Measurements from ENCODE around the gene NLRP14. TPM values are rescaled to one million over a fixed set of nuclear protein-coding genes. Genes with fewer than 3 reads are reported as not detected.

NLRP14 gene
- total and polyA plus RNA-seq, 9 of the 15 experiments (the other 6 are each of a cell fraction or from before 2014, with no cell fraction given), result 0.27 to 1.2 (median 0.54) TPM

GRCh38 chr11:7020183-7020917, at the start of gene NLRP14, which contains the start of gene ZNF214 (continued):
- no peak for TF ChIP-seq PCBP2 (IDR thresholded peaks at IDR 0.05; ENCODE audit: low read depth, low read length, poor library complexity, severe bottlenecking)
- TF ChIP-seq, protein P1, sequence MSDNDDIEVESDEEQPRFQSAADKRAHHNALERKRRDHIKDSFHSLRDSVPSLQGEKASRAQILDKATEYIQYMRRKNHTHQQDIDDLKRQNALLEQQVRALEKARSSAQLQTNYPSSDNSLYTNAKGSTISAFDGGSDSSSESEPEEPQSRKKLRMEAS (CRISPR knock-in tag; IDR thresholded peaks at IDR 0.05), result no peak
- no peak for TF ChIP-seq ZNF12 (CRISPR knock-in tag; IDR thresholded peaks at IDR 0.05)
- no peak for TF ChIP-seq ZNF398 (CRISPR knock-in tag; IDR thresholded peaks at IDR 0.05)
- TF ChIP-seq, protein P2, sequence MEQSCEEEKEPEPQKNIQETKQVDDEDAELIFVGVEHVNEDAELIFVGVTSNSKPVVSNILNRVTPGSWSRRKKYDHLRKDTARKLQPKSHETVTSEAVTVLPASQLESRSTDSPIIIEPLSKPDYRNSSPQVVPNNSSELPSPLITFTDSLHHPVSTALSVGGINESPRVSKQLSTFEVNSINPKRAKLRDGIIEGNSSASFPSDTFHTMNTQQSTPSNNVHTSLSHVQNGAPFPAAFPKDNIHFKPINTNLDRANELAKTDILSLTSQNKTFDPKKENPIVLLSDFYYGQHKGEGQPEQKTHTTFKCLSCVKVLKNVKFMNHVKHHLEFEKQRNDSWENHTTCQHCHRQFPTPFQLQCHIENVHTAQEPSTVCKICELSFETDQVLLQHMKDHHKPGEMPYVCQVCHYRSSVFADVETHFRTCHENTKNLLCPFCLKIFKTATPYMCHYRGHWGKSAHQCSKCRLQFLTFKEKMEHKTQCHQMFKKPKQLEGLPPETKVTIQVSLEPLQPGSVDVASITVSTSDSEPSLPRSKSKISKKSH (CRISPR knock-in tag; IDR thresholded peaks at IDR 0.05), result no peak
- no peak for TF ChIP-seq THRAP3 (IDR thresholded peaks at IDR 0.05; ENCODE audit: borderline replicate concordance)
- TF ChIP-seq ZNF133 (CRISPR knock-in tag; IDR thresholded peaks at IDR 0.05), result no peak
- TF ChIP-seq, protein P3, sequence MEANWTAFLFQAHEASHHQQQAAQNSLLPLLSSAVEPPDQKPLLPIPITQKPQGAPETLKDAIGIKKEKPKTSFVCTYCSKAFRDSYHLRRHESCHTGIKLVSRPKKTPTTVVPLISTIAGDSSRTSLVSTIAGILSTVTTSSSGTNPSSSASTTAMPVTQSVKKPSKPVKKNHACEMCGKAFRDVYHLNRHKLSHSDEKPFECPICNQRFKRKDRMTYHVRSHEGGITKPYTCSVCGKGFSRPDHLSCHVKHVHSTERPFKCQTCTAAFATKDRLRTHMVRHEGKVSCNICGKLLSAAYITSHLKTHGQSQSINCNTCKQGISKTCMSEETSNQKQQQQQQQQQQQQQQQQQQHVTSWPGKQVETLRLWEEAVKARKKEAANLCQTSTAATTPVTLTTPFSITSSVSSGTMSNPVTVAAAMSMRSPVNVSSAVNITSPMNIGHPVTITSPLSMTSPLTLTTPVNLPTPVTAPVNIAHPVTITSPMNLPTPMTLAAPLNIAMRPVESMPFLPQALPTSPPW (CRISPR knock-in tag; IDR thresholded peaks at IDR 0.05), result peak; percentile 40; the same call in 1 of the 2 replicates
- TF ChIP-seq SAFB (IDR thresholded peaks at IDR 0.05; ENCODE audit: borderline replicate concordance, low read depth, low read length), result no peak
- TF ChIP-seq NFIX (CRISPR knock-in tag; IDR thresholded peaks at IDR 0.05; ENCODE audit: low read depth), result no peak
- no peak for TF ChIP-seq RFX5 (IDR thresholded peaks at IDR 0.05; ENCODE audit: low read depth, low read length)
- no peak for TF ChIP-seq ZNF143 (CRISPR knock-in tag; IDR thresholded peaks at IDR 0.05)
- TF ChIP-seq, protein P4, sequence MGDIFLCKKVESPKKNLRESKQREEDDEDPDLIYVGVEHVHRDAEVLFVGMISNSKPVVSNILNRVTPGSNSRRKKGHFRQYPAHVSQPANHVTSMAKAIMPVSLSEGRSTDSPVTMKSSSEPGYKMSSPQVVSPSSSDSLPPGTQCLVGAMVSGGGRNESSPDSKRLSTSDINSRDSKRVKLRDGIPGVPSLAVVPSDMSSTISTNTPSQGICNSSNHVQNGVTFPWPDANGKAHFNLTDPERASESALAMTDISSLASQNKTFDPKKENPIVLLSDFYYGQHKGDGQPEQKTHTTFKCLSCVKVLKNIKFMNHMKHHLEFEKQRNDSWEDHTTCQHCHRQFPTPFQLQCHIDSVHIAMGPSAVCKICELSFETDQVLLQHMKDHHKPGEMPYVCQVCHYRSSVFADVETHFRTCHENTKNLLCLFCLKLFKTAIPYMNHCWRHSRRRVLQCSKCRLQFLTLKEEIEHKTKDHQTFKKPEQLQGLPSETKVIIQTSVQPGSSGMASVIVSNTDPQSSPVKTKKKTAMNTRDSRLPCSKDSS (IDR thresholded peaks at IDR 0.05; ENCODE audit: low read depth, partially characterized antibody), result no peak
- TF ChIP-seq, protein P5, sequence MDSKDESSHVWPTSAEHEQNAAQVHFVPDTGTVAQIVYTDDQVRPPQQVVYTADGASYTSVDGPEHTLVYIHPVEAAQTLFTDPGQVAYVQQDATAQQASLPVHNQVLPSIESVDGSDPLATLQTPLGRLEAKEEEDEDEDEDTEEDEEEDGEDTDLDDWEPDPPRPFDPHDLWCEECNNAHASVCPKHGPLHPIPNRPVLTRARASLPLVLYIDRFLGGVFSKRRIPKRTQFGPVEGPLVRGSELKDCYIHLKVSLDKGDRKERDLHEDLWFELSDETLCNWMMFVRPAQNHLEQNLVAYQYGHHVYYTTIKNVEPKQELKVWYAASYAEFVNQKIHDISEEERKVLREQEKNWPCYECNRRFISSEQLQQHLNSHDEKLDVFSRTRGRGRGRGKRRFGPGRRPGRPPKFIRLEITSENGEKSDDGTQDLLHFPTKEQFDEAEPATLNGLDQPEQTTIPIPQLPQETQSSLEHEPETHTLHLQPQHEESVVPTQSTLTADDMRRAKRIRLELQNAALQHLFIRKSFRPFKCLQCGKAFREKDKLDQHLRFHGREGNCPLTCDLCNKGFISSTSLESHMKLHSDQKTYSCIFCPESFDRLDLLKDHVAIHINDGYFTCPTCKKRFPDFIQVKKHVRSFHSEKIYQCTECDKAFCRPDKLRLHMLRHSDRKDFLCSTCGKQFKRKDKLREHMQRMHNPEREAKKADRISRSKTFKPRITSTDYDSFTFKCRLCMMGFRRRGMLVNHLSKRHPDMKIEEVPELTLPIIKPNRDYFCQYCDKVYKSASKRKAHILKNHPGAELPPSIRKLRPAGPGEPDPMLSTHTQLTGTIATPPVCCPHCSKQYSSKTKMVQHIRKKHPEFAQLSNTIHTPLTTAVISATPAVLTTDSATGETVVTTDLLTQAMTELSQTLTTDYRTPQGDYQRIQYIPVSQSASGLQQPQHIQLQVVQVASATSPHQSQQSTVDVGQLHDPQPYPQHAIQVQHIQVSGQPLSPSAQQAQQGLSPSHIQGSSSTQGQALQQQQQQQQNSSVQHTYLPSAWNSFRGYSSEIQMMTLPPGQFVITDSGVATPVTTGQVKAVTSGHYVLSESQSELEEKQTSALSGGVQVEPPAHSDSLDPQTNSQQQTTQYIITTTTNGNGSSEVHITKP (IDR thresholded peaks at IDR 0.05; ENCODE audit: partially characterized antibody), result no peak
- no peak for TF ChIP-seq WHSC1 (IDR thresholded peaks at IDR 0.05; ENCODE audit: low read length)
- TF ChIP-seq ZNF830 (CRISPR knock-in tag; IDR thresholded peaks at IDR 0.05), result no peak

Measured in K562 (cell line).